GM18526 (cell line): Measurements from ENCODE around the gene GATA5.

Source experiments
- POLR2A ChIP-seq: IDR thresholded peaks from 3 replicates; pipeline ENCODE4 v1.6.1; 2011; ENCODE audit not compliant: insufficient read length; ENCODE audit errors: extremely low read depth

The GATA5 gene

GRCh38 chr20:62507991-62508640, 32.3 kb upstream of the GATA5 start:
- TF ChIP-seq POLR2A: no peak

GRCh38 chr20:62507323-62507722, 31.5 kb upstream of the GATA5 start:
- TF ChIP-seq POLR2A: no peak

GRCh38 chr20:62506791-62507190, 31.0 kb upstream of the GATA5 start:
- no peak for TF ChIP-seq POLR2A

- TF ChIP-seq POLR2A: no peak
Measured at GRCh38 chr20:62506087-62506486, 30.3 kb upstream of the GATA5 start.

- TF ChIP-seq POLR2A: no peak
Measured at GRCh38 chr20:62505337-62506045, 29.7 kb upstream of the GATA5 start.

- no peak for TF ChIP-seq POLR2A
Measured at GRCh38 chr20:62504323-62504722, 28.5 kb upstream of the GATA5 start.

- no peak for TF ChIP-seq POLR2A
Measured at GRCh38 chr20:62503401-62504178, 27.8 kb upstream of the GATA5 start.

GRCh38 chr20:62502496-62503095, 26.8 kb upstream of the GATA5 start:
- no peak for TF ChIP-seq POLR2A

- TF ChIP-seq POLR2A: peak; percentile 38
Measured at GRCh38 chr20:62501801-62502495, 26.2 kb upstream of the GATA5 start.

- no peak for TF ChIP-seq POLR2A
Measured at GRCh38 chr20:62500237-62500864, 24.6 kb upstream of the GATA5 start.

- no peak for TF ChIP-seq POLR2A
Measured at GRCh38 chr20:62499758-62500236, 24.0 kb upstream of the GATA5 start.

GRCh38 chr20:62498874-62499273, 23.1 kb upstream of the GATA5 start:
- no peak for TF ChIP-seq POLR2A

GRCh38 chr20:62496568-62497218, 20.9 kb upstream of the GATA5 start:
- no peak for TF ChIP-seq POLR2A
